ENCODE data around the gene TMEM9. TPM values are rescaled to one million over a fixed set of nuclear protein-coding genes. Genes with fewer than 3 reads are reported as not detected.

TMEM9 gene
- total RNA-seq (2014; rRNA removed; shearing (Covaris generic)): 129 and 147 TPM in 2 replicates

GRCh38 chr1:201154389-201155165 is at the start of gene TMEM9:
TMEM9 (minus strand) TSS chr1:201154474; CDS start chr1:201153923, 551 bp downstream.
- peak; percentile 91 for DNase-seq (ENCODE audit: low read depth)

DNA sequence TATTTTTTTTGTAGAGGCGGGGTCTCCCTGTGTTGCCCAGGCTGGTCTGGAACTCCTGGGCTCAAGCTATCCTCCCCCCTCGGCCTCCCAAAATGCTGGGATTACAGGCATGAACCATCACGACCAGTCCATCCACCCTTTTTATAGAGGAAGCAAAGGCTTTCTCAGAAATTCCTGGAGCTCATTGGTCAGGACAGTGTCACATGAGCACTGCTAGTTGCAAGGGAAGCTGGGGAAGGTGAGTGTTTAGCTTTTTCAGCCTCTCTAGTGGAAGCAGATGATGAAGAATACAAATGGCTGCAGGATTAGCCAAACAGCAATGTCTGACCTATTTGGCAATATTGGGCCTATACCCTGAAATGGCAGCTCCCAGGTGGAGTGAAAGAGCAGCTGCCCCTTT is 44.3 kb upstream of the TMEM9 start:
- no peak for DNase-seq (ENCODE audit: low read depth)

DNA sequence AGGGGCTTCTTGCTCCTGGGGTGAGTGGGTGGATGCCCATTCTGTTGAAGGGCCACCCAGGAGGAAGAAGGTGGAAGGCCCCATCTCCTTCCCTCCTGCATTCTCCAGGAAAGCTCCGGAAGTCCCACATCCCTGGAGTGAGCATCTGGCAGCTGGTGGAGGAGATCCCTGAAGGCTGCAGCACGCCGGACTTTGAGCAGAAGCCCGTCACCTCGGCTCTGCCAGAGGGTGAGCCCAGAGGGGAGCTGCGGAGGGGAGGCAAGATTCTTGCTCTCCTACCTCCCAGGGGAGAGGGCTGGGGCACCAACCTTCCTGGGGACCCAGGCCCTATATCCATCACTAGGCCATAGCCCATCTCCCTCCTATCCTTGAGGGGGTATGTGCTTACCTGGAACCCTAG is 39.8 kb upstream of the TMEM9 start:
- DNase-seq (ENCODE audit: low read depth): no peak

GRCh38 chr1:201192261-201192788 is 38.1 kb upstream of the TMEM9 start:
- peak; percentile 16 for DNase-seq (ENCODE audit: low read depth)

DNA sequence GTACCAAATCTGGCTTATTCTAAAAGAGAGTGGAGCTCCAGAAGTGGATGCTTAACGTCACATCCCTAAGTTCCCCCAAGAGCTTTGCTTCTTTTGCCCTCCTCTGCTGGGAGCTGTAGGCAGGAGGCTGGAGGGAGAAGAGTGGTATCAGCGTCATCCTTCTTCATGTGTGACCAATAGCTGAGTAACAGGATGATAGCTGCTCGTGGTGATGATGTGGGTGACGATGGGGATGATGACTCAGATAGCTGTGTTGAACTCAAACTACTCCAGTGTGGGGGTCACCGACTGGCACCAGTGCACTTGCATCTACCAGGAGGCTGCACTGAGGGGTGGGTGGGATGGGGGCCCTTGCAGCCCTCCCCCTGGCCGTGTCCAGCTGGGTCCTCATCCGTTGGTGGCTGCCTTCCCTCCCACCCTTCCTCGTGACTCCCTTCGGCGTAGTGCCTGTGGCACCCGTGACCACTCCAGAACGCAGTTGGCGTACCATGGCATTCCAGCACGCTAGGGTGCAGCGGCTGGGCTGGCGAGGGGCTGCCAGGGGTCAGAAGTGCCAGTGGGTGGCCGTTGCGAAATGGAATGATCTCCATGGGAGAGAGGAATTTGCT is 37.5 kb upstream of the TMEM9 start:
- peak; percentile 91 for DNase-seq (ENCODE audit: low read depth)

- DNase-seq (ENCODE audit: low read depth): peak; percentile 18
These were observed 36.4 kb upstream of the TMEM9 start, which contains the start of gene IGFN1 for GRCh38 chr1:201190624-201191051. IGFN1 (plus strand) TSS chr1:201190824; CDS start chr1:201193294, 2,470 bp downstream.

GRCh38 chr1:201190005-201190404 is 35.7 kb upstream of the TMEM9 start:
- DNase-seq (ENCODE audit: low read depth): no peak

- DNase-seq (ENCODE audit: low read depth): no peak
These were observed 34.8 kb upstream of the TMEM9 start for GRCh38 chr1:201189085-201189484.

- DNase-seq (ENCODE audit: low read depth): no peak
These were observed 31.9 kb upstream of the TMEM9 start for GRCh38 chr1:201186192-201186591.

DNA sequence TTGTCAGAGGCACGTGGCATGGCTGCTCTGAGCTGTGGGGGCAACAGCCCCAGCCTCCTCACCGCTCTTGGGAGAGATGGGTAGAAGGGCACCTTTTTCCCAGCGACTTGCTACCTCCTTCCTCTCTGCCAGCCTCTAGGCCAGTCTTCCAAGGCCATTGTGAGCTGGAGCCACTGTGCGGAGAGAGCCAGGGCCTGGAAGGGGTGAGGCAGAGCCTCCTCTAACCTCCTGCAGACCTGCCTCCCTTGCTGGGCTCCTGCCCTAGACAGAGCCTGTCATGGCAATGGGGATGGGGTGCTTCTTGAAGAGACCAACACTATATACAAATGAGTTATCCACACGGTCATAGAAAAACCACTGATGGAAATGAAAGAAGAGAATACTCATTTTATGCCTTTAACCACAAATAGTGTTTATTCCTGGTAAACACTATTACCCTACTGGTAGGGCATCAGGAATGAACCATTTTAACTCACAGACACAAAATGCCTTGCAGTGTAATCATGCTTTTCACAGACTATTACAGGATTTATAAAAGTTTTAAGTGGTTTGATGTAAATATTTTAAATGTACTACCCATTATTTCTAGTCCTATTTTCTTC is 31.4 kb upstream of the TMEM9 start:
- no peak for DNase-seq (ENCODE audit: low read depth)

DNA sequence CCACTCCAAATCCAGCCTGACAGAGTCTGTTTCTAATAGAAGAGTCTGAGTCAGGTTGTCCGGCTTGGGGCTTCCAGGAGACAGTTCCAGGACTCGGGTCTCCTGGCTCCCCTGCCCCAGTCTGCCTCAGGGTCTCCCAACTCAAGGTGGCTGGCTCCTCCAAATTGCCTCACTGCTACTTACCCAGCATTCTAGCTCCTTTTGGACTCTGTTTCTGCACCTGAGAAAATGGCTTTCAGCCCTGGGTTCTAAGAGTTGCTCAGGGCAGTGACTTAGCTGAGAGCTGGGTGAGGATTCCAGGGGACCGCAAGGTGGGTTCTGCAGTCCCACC is 30.8 kb upstream of the TMEM9 start:
- DNase-seq (ENCODE audit: low read depth): no peak

- DNase-seq (ENCODE audit: low read depth): peak; percentile 87
These were observed 30.2 kb upstream of the TMEM9 start for GRCh38 chr1:201184307-201185122.

DNA sequence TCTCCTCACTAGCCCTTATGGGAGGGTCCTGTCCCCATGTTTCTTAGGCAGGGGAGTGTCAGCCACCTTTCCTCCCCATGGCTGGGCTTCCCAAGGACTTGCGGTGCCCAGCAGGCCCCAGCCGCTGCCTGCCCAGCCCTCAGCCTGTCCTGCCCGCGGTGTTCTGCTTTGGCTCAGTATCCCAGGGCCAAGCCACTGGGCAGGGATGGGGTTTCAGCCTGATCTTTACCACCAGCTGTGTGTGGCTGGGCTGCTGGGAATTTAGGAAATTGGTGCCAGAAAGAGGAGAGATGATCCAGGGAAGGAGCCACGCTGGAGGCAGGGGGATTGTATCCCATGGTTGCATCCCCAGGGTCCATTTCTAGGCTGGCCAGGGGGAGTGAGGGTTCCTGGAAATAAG is 29.5 kb upstream of the TMEM9 start:
- DNase-seq (ENCODE audit: low read depth): no peak

DNA sequence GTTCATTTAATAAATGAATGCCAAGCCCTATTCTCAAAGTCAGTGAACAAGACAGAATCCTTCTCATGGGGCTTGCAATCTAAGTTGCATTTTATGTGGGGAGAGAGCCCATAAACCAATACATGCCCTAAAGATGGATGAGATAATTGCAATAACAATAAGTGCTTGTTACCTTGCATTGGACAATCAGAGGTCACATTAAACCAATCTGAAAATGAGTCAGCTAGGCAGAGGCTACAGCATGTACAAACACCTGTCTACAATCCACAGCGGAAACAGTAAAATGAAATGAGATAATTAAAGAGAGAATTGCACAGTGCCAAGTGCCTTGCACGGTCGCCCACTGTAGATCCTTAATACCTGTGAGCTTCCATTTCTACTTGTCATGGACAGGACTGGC is 28.9 kb upstream of the TMEM9 start:
- DNase-seq (ENCODE audit: low read depth): no peak

DNA sequence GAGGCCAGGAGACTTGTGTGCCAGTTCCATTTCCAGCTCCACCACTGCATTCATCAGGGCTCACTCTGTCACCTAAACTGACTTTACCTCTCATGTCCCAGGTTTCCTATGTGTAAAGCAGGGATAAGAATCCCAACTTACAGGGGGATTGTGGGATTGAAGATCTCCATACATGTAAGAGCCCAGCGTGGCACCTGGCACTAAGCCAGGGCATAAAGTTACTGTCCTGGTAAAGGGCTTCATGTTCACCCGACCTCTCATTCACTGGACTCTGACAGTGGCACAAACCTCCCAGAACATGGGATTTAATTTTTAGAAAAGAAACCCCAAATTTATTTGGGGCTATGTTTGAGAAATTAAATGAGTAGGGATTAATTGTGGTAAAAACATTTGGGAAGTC is 27.5 kb upstream of the TMEM9 start:
- DNase-seq (ENCODE audit: low read depth): no peak

GRCh38 chr1:201181323-201181722 is 27.0 kb upstream of the TMEM9 start:
- DNase-seq (ENCODE audit: low read depth): no peak

DNA sequence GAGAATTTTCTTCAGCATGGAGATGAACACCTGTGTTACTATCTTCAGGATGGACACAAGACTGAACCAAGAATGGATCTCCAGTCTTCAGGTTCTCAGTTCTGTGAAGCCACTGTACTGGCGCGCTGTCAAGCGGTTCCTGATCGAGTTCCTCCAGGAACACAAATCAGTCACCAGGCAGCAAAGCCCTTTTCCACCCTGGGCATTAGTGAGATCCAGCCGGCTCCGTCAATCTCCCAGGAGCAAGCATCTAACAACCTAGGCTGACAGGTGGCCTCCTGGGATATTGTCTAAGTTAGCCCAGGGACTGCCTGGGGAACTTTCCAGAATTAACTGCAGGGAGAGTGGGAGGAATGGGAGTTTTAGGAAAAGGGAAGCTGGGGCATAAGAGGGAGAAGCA is 26.6 kb upstream of the TMEM9 start:
- no peak for DNase-seq (ENCODE audit: low read depth)

- no peak for DNase-seq (ENCODE audit: low read depth)
These were observed 25.9 kb upstream of the TMEM9 start for GRCh38 chr1:201180141-201180540.

DNA sequence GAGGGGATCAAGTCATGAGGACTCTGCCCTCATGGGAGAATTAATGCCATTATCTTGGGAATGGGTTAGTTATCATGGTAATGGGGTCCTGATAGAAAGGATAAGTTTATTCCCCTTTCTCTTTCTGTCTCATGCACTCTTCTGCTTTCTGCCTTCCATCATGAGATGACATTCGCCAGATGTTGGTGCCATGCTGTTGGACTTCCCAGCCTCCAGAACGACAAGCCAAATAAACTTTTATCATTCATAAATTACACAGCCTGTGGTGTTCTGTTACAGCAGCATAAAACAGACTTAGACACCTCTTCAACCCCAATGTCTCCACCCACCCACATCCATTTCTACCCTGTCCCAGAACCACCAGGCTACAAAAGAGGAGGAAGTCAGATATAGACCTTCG is 24.4 kb upstream of the TMEM9 start:
- DNase-seq (ENCODE audit: low read depth): no peak

DNA sequence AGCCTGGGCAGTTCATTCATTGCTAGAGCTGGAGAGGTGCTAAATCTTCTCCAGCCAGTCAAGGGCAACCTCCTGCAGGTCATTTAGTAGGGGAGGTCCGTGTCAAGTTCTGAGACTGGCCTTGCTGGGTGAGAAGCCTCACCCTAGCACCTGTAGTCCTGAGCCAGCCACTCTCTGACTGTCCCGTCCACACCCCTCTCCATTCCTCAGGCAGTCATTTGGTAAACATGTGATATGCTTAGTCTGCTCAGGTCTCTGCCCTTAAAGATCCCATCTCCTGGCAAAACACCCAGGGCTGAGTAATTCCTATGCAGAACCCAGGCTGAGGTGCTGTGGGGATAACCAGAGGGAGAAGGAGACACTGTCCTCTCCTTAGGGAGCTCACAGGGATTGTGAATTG is 22.7 kb upstream of the TMEM9 start:
- DNase-seq (ENCODE audit: low read depth): peak; percentile 55

GRCh38 chr1:201175820-201176500 is 21.7 kb upstream of the TMEM9 start:
- DNase-seq (ENCODE audit: low read depth): no peak

Measured in M059J (cell line).